Measurements from ENCODE around the gene CPA5.

The CPA5 gene

DNA sequence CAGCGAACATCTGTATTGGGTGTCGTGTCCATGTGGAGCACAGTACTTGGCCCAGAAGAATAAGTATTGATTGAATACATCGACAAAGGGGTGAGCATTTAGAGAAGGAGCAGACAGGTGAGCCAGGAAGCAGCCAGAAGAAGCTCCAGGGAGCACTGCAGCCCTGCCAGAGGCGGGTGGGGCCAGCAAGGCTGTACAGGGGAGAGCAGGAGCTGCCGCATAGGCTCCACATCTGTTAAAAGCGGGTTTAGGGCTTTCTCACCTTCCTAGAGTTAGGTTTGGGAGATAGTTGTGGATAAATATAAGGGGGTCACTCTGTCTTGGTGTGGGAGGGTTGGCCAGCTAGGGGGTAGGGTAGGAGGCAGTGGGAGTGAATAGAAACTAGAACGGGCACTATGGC lies 34.4 kb downstream of the CPA5 start:
- DNase-seq (ENCODE audit: low read depth in 1 of 2, low spot score in 1 of 2) = no peak
- TF ChIP-seq JUND (IDR thresholded peaks at IDR 0.05; ENCODE audit: low read depth) = no peak
- in situ Hi-C loops (cut with HindIII; ENCODE audit: low pct_unique_long_range_greater_than_20kb, low sequenced_read_pairs) = no loop called here

DNA sequence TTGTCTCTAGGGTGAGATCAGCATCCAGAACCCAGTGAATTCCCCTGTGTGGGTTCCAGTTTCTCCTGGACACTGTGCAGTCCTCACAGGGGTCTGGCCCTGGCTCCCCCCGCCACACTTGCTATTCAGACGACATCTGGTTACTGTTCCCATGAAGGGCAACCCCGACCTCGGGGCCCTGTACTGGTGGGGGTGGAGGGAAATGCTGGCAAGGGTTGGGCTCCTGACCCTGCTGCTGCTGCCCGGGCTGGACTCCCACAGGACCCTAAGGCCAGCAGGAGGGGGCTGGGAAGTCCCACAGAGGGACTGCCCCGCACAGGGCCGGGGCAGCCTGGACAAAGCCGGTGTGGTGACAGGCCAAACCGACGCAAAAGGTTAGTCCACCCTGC lies 34.9 kb downstream of the CPA5 start:
- in situ Hi-C loops (cut with HindIII; ENCODE audit: low pct_unique_long_range_greater_than_20kb, low sequenced_read_pairs) = no loop called here
- no peak for TF ChIP-seq JUND (IDR thresholded peaks at IDR 0.05; ENCODE audit: low read depth)
- DNase-seq (ENCODE audit: low read depth in 1 of 2, low spot score in 1 of 2) = no peak

DNA sequence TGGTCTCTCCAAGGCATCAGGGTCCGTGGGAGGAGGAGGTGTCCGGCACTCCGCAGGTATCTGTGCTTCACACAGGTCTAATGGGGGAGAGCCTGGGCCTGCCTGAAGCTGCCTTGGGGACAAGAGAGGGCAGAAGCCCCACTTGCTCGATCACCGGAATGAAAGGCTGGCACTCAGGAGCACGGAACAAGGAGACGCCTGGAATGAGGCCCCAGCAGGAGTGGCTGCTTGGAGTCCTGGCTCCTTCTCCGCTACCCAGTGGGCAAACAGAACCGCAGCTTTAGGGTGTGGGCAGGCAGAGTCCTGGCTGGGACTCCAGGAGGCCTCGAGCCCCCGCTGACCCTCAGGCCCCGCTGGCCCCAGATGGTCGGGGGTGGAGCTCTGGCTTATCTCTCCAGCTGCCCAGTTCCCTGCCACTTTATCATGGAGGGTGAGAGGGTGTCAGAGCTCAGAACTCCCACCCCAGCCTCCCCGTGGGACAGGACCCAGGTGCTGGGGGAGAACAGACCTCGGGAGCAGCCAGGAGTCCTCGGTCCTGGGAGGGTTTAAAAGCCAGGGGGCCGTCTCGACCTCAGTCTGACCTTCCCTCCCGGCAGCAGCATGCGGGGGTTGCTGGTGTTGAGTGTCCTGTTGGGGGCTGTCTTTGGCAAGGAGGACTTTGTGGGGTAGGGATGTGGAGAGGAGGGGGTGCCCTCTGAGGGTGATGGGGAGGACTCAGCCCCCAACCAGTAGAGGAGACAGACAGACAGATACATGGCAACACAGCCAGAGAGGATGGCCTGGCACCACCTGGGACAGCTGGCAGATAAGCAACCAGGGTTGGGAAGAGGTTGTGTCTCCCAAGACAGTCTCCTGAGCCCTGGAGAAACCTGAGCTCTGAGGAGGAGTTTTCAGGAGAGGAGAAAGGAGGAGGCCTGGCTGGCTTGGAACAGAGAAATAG lies 35.6 kb downstream of the CPA5 start, which contains the start of gene CPA1:
TSS of gene CPA1 (plus strand) at position 574 of the 940 bp plus-strand sequence. CDS start at position 601, 27 bp downstream.
- no peak for DNase-seq (ENCODE audit: low read depth in 1 of 2, low spot score in 1 of 2)
- no peak for TF ChIP-seq JUND (IDR thresholded peaks at IDR 0.05; ENCODE audit: low read depth)
- in situ Hi-C loops (cut with HindIII; ENCODE audit: low pct_unique_long_range_greater_than_20kb, low sequenced_read_pairs) = no loop called here

DNA sequence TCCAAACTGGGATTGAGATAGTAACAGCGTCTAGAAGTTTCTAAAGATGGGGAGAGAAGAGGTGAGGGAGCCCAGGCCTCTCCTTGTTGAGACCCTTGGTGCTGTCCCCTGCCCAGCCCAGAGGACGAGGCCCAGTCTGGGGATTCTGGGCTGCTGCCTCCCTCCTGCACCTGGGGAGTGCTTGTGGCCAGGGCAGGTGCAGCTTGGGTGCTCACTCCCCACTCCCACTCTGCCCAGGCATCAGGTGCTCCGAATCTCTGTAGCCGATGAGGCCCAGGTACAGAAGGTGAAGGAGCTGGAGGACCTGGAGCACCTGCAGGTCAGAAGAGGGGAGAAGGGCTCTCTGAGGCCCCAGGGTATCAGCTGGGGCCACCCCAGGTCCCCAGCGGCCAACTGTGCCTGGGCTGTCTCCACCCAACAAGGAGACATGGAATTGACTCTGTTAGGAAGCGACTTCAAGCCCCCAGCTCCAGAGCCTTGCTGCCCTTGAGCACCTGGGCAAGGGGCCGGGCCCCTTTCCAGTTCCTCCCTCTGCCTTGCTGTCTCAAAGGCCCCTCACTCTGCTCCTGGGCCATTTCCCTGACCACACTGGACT lies 36.3 kb downstream of the CPA5 start:
- TF ChIP-seq JUND (IDR thresholded peaks at IDR 0.05; ENCODE audit: low read depth) = no peak
- no peak for DNase-seq (ENCODE audit: low read depth in 1 of 2, low spot score in 1 of 2)
- in situ Hi-C loops (cut with HindIII; ENCODE audit: low pct_unique_long_range_greater_than_20kb, low sequenced_read_pairs) = no loop called here

DNA sequence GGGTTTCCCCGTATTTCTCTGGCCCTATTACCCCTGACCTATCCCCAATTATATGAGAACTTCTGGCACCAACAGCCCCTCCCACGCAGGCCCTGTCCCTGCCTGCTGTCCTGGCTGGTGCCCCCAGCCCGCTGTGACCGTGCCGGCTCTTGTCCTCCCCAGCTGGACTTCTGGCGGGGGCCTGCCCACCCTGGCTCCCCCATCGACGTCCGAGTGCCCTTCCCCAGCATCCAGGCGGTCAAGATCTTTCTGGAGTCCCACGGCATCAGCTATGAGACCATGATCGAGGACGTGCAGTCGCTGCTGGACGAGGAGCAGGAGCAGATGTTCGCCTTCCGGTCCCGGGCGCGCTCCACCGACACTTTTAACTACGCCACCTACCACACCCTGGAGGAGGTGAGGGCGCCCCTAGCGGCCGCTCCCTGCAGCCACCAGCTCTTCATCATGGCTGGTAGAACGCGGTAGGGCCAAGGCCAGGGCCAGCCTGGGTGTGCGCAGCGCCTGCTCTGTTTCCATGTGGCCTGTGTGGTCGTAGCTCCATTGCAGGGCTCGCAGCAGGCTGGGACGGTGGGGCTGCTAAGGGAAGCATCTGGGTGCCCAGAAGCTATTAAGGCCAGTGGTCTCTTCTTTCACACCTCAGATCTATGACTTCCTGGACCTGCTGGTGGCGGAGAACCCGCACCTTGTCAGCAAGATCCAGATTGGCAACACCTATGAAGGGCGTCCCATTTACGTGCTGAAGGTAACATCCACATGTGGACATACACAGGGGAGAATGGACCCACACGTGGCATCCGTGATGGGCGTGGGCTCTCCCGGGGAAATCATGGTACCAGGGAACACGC lies 37.1 kb downstream of the CPA5 start:
- no peak for TF ChIP-seq JUND (IDR thresholded peaks at IDR 0.05; ENCODE audit: low read depth)
- no peak for DNase-seq (ENCODE audit: low read depth in 1 of 2, low spot score in 1 of 2)
- in situ Hi-C loops (cut with HindIII; ENCODE audit: low pct_unique_long_range_greater_than_20kb, low sequenced_read_pairs) = no loop called here

DNA sequence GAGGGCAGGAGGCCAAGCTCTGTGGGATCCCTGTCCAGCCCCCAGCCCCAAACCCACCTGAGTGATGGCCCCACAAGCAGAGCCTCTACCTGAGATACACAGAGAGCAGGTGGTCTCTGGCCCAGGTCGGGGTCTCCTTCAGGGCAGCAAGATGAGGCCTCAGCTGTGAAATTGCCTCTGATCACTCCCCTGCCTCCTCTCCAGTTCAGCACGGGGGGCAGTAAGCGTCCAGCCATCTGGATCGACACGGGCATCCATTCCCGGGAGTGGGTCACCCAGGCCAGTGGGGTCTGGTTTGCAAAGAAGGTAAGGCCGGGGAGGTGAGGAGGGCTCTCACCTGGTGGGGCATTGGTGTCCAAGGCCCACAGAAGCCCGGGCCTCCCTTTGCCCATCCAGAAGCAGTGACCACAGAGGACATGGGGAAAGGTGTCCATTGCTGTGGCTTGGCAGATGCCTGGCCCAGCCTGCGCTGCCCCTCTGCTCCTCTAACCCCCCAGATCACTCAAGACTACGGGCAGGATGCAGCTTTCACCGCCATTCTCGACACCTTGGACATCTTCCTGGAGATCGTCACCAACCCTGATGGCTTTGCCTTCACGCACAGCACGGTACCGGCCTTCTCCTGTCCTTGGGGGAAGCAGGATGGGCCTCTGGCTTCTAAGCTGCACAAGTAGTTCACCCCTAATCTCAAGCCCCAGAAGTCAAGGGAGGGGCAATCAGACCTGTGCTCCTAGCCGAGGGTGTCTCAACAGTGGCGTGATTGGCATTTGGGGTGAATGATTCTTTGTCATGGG lies 38.8 kb downstream of the CPA5 start:
- no peak for TF ChIP-seq JUND (IDR thresholded peaks at IDR 0.05; ENCODE audit: low read depth)
- no peak for DNase-seq (ENCODE audit: low read depth in 1 of 2, low spot score in 1 of 2)
- in situ Hi-C loops (cut with HindIII; ENCODE audit: low pct_unique_long_range_greater_than_20kb, low sequenced_read_pairs) = no loop called here

DNA sequence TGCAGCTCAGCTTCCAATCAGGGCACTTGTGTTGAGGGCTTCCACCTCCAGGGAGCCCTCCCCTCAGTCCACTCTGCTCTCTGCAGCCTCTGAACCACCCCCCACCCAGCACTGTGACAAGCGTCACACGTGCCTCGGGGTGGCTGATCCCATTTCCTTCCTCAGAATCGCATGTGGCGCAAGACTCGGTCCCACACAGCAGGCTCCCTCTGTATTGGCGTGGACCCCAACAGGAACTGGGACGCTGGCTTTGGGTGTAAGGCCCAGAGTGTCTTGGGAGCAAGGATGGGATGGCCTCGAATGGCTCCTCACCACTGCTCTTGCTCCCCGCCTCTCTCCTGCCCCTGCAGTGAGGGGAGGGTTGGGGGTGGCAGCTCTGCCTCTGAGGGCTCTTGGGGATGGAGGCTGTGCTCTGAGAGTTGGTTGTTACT lies 39.8 kb downstream of the CPA5 start:
- in situ Hi-C loops (cut with HindIII; ENCODE audit: low pct_unique_long_range_greater_than_20kb, low sequenced_read_pairs) = no loop called here

DNA sequence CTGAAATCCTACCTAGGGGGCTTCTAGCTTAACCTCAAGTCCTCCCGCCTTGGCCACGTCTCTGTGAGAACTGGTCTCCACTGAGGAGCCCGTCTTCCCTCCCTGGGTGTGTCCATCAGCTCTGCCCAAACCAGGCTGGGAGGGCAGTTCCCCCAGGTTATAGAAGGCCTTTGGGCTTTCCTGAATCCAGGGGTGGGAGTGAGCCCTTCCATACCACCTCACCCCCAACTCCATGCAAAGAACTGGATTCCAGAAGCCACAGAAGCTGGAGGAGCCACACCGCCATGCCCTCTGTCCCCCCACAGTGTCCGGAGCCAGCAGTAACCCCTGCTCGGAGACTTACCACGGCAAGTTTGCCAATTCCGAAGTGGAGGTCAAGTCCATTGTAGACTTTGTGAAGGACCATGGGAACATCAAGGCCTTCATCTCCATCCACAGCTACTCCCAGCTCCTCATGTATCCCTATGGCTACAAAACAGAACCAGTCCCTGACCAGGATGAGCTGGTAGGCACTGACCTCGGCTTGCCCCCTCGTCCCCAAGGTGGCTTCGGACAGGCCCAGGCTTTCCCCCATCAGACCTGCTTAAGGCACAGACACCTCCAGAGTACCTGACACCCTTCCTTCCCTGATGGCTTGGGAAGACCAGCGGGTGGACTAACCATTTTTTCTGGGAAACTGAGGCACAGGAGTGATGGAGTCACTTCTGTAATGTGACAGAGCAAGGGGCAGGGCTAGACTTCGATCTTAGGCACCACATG lies 40.4 kb downstream of the CPA5 start:
- in situ Hi-C loops (cut with HindIII; ENCODE audit: low pct_unique_long_range_greater_than_20kb, low sequenced_read_pairs) = no loop called here
- DNase-seq (ENCODE audit: low read depth in 1 of 2, low spot score in 1 of 2) = no peak
- no peak for TF ChIP-seq JUND (IDR thresholded peaks at IDR 0.05; ENCODE audit: low read depth)

More for the DNA sequence above, 39.8 kb downstream of the CPA5 start:
- TF ChIP-seq JUND (IDR thresholded peaks at IDR 0.05; ENCODE audit: low read depth) = no peak
- DNase-seq (ENCODE audit: low read depth in 1 of 2, low spot score in 1 of 2) = no peak

DNA sequence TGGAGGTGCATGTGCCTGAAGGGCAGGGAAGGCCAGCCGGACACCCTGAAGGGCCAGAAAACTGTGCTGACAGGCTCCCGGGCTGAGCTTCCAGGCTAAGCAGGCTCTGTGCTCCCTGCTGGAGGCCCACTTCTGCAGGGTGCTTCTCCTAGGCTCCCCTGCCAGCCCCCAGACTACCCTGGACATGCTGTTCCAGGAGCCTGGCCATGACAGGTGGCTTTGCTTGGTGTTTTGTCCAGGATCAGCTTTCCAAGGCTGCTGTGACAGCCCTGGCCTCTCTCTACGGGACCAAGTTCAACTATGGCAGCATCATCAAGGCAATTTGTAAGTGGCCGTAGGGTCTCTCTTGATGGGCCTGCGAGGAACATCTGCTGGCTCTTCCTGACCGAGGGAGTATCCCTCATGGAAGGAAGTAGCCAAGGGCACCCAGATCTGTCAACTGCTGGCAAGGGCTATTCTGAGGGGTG lies 41.0 kb downstream of the CPA5 start:
- DNase-seq (ENCODE audit: low read depth in 1 of 2, low spot score in 1 of 2) = no peak
- TF ChIP-seq JUND (IDR thresholded peaks at IDR 0.05; ENCODE audit: low read depth) = no peak
- in situ Hi-C loops (cut with HindIII; ENCODE audit: low pct_unique_long_range_greater_than_20kb, low sequenced_read_pairs) = no loop called here

DNA sequence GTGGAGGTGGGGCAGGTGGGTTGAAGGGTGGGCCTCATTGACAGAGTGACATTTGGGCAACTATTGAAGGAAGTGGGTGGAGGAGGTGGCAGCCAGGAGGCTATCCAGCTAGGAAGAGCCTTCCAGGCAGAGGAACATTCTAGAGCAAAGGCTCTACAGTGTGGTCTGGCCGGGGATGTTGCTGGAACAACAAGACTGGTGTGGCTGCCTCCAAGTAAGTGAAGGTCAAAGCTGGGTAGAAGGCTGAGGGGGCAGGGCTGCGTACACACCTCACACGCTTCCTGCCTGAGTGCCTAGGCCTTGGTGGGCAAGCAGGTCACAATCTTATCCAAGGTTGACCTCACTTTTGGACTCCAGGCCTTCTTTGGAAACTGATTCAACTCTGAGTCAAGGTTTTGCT lies 42.3 kb downstream of the CPA5 start:
- no peak for DNase-seq (ENCODE audit: low read depth in 1 of 2, low spot score in 1 of 2)
- in situ Hi-C loops (cut with HindIII; ENCODE audit: low pct_unique_long_range_greater_than_20kb, low sequenced_read_pairs) = no loop called here
- no peak for TF ChIP-seq JUND (IDR thresholded peaks at IDR 0.05; ENCODE audit: low read depth)

DNA sequence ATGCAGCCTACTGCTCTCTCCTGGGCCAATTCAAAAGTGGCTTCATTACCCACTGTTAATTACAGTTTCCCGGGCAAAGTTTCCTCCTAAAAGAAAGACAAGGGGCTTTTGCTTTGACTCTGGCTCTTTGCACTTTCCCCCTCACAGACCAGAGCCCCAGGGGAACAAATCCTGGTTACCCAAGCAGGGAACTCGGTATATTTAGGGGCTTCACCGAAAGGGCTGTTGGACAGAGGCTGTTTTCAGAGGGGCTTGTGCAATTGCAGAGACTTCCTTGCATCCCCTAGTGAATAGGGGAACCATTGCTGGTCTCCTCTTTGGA lies 42.7 kb downstream of the CPA5 start:
- no peak for TF ChIP-seq JUND (IDR thresholded peaks at IDR 0.05; ENCODE audit: low read depth)
- no peak for DNase-seq (ENCODE audit: low read depth in 1 of 2, low spot score in 1 of 2)
- in situ Hi-C loops (cut with HindIII; ENCODE audit: low pct_unique_long_range_greater_than_20kb, low sequenced_read_pairs) = no loop called here
